GM04503 (cell line): ENCODE results near the gene SEZ6.

ENCODE experiments used
- DNase-seq: peaks from one replicate; pipeline ENCODE4 v3.0.0-alpha.2; 2012; ENCODE audit warnings: low read depth

The SEZ6 gene

GRCh38 chr17:29037739-29038084 lies 31.9 kb upstream of the SEZ6 start:
- no peak for DNase-seq

- DNase-seq = no peak
These were observed 30.8 kb upstream of the SEZ6 start for GRCh38 chr17:29036584-29036983.

DNA sequence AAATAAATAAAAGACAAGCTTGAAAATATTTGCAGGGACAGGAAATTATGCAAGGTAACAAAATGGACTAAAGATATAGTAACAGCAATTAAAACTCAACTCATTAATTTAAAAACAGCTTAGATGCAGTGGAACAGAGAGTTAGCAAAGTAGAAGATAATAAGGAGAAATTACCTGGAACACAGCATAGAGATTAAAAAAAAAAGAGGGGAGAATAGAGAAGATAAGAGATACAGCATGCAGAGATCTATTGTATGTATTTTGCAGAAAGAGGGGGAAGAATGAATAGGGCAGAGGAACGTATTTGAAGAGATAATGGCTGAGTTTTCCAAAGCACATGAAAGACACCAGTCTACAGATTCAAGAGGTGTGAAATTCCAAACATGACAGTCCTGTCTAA lies 28.7 kb upstream of the SEZ6 start:
- no peak for DNase-seq

DNA sequence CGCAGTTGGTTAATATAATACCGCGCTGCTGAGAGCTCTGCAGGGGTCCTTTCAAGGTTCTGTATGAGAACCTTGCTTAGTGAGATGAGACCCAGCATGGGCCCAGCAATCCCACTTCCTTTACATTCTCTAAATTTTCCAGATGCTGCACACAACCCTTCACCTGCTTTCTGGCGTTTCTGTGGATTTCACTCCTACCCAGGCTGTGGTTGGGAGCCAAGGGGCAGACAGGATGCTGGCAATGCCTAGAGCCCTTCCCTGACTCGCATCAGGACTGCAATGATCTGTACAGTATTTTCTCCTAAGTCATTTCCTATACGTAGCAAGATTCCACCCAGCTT lies 27.0 kb upstream of the SEZ6 start:
- DNase-seq = no peak

DNA sequence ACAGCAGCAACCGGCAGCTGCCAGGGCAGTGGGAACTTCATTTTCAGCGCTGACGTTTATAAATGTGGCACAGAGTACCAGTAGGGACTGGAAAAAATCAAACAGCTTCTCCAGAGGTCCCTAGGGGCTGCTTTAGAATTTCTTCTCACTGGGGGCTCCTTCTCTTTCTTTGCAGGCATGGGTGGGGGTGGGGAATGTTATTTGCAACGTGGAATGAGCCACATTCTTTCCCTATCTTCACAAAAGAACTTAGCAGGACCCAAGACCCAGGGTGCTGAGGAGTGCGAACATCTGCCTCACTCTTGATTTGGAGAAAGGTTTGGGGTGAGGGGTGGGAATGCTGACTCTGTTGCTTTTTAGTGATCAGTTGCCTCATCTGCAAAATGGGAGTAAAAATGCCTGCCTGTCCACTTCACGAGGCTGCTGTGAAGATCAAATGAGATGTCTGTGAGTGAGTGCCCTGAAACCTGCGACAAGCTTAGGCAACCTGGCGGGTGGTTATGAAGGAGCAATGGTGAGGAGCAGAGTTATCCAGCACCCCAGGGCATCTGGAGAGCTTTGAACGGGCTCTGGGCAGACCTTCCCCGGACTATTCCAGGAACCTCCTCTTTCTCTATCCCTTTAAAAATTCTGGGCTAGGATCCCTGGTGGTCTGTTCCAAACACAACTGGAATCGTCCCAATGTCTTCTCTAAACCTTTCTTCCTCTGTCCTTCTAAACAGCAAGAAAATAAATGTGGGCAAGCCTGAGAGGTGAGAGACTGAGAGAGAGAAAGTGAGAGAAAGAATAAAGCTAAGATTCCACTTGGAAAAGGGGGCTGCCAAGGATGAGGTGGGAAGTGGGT lies 26.4 kb upstream of the SEZ6 start:
- no peak for DNase-seq

GRCh38 chr17:29031488-29031887 lies 25.7 kb upstream of the SEZ6 start:
- no peak for DNase-seq

GRCh38 chr17:29024316-29024952 lies 18.6 kb upstream of the SEZ6 start:
- no peak for DNase-seq

DNA sequence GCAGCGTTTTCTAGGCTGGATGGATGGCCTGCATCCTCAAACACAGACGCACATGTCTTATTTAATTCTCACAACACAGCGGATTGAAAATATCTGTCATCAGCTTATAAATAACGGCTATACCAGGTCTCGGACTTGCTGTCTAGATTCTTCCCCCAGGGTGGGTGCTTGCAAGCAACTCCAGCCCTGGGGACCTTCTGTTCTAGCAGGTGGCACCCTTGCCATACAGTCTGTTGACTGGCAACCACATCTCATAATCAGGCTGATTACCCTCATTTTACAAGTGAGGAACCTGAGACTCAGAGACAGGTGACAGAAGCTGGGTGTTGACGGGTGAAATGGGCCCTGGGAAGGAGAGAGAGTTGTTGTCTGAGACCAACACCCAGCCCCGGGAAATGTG lies 16.2 kb upstream of the SEZ6 start:
- DNase-seq = no peak

GRCh38 chr17:29021226-29021625 lies 15.4 kb upstream of the SEZ6 start:
- DNase-seq = no peak

GRCh38 chr17:29020576-29020975 lies 14.7 kb upstream of the SEZ6 start:
- DNase-seq = no peak

DNA sequence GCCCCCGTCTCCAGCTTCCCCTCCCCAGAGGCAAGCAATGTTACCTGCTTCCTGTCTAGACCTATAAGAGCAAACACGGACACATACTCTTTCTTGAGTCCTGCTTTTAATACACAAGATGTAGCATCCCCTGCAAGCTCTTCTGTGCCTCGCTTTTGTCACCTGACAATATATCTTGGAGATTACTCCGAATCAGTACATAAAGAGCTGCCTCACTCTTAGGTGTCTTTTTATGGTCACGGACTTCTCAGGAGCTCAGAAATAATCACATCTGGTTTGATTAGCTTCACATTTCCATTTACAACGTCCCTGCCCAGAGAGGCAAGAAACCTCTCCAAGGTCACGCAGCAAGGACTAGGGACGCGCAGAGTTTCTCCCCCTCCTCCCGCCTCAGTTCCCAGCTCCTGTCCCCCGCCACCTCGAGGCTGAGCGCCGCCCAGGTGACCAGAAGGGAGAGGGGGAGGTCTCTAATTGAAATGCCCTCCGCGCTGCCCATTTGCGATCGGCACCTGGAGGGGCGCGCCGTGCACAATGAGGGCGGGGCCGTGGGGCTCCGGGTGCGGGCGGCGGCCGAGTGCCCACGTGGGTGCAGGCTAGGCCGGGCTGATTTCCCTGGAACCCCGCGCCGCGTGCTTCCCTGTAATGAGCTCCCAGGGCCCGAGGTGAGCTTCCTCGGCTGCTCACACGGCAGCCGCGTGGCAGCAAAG lies 13.8 kb upstream of the SEZ6 start:
- no peak for DNase-seq

DNA sequence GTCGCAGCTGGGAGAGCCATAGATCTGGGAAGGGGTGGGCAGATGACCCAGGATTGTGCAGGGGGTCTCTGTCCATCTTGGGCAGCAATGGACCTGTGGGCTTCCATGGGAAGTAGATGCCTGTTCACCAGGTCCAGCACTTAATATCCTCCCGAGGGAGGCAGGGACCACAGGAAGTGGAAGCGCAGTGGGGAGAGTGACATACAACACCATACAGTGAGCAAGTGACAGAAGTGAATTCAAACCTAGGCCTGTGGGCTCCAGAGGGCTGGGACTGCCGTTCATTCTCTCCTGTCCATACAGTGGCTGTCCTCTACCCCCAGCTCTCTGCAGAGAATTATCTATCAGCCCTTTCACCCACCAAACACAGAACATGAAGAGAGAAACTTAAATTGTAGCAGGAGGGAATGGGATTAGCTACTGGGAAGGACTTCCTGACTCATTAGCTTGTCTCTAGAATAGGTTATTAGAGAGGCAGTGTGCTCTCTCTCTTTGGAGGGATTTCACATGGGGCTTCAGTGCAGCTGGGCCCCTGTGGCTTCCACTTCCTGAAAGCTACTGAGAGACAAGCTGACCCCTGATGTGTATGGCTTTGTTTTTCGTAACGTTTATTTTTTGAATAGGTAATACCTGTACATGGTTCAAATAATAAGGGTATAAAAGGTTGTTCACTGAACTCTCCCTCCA lies 13.1 kb upstream of the SEZ6 start:
- DNase-seq = no peak

DNA sequence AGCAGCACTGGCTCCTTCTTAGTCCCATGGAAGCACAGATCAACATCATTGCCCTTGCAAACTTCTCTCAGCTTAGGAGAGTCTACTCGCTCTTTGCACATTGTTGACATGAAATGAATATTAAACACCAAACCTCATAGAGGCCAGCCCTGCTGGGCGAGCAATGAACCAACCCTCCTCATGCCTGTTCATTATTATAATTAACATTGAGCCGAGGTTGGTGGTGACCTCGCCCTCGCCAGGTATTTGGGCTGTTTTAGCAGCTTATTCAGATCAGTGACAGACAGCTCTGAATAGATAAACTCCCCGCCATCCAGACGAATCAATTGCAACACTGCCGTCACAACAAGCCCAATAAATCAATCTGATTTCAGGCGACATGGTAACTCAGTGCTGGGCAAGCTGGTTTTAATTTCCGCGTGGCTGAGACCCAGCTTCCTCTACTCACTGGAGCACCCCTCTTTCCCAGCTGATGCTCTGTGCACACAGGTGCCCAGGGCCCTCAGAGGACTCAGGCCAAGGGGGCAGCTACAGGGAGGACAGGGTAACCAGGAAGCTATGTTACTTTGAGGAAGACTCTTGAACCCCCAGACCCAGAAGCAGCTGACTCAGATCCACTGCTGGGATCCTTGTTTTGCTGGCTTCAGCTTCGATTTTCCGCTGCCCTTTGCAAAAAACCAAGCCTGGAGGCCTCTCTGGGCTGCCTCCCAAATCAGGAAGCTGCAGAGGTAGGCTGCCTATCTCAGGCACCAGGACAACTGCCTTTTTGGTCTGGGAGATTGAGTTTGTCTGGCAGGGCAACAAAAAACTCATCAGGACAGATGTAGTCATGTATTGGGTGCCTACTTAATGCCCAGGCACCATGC lies 10.7 kb upstream of the SEZ6 start:
- no peak for DNase-seq

DNA sequence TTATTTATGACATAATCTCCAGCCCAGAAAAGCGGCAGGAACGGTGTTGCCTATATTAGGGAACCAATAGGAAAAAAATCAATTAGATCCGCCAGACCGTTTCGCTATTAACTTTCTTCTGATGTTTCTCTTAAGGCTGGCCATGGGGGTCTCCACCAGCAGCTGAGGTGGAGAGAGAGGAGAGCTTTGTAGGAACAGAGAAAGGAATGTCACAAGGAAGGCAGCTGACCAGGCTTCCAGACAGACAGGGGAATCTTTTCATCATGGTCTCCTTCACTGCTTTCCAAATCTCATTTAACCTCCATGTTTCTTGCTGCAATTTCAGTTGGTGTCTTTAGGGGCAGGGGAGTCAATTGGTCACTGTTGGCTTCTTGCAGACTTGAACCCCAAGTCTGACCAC lies 8.9 kb upstream of the SEZ6 start:
- DNase-seq = no peak

DNA sequence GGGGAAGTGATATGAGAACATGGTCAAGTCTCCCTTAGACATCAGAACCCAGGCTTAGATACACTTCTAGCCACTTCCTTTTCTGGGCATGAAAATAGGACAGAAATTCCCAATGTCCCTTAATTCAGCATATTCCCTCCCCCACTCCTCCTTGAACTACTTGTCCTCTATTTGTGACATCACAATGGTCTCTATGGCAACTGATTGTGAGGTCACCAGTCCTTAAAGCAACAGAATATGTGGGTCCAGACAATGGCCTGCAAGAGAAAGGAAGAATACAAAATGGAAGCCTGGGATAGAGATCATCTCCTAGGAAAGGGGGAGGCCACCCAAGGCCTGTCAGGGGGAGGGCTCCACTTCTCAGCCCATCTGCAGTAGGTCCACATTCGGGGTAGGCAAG lies 6.7 kb upstream of the SEZ6 start:
- DNase-seq = no peak

DNA sequence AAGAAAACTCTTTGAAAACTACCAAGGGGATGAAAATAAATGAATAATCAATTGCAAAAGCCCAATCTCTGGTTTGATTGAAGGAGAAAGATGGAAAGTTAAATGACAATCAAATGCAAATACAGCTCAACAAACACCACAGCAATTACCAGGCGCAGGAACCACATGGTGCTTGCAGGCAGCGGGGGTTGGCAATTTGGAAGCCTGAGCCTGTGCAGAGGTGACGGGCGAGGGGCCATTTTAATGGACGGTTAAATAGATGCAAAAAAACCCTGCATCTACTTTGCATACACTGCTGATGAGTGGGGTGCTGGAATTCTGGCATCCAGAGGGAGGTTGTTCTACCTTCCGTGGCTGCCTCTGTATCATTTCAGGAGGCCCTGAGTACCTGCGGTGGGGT lies 4.8 kb upstream of the SEZ6 start:
- DNase-seq = no peak

DNA sequence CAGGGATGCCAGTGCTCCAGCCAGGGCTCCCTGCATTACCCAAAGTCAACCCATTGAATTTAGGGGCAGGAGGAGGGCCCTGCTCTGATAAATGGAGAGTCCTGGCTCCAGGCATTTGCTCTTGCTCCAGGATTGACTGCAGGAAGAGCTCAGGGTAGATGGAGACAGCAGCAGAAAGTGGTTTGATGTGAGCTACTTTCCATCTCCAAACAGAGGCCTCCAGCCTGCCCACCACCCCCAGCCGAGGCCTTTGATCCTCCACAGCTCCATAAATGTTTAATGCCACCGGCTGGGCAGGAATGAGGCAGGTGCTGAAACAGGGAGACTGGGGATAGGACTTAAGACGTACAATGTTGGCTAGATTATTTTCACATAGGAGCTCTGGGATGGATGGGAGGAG lies 4.3 kb upstream of the SEZ6 start:
- no peak for DNase-seq

- DNase-seq = no peak
These were observed 2.8 kb upstream of the SEZ6 start for GRCh38 chr17:29008591-29008990.

- peak; percentile 16 for DNase-seq
These were observed 2.1 kb upstream of the SEZ6 start for GRCh38 chr17:29007860-29008455.

DNA sequence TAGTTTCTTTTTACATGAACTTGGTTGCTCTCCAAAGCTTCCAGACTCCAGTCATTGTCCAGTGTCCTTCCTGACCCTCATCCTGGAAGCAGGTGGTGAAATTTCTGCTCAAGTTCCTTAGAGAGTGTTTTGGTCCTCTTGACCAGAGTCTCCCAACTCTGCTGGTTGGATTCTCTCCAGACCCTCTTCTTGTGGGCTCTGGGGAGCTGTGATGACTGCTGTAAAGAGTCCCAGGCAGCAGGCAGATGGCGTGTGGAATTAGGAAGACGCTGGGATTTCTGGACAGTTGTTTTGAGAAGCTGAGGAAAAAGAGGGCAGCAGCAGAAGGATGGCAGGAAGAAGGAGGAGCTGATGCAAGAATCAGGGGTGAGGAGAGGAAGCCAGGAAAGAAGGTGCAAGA lies 1.6 kb upstream of the SEZ6 start:
- DNase-seq = no peak

- no peak for DNase-seq
These were observed 1.6 kb downstream of the SEZ6 start for GRCh38 chr17:29004081-29004692.
